ENCODE data around the gene HLA-DQB2. TPM values are rescaled to one million over a fixed set of nuclear protein-coding genes. Genes with fewer than 3 reads are reported as not detected.

Gene HLA-DQB2
- total RNA-seq, 6 experiments from 2014 or later = not detected

DNA sequence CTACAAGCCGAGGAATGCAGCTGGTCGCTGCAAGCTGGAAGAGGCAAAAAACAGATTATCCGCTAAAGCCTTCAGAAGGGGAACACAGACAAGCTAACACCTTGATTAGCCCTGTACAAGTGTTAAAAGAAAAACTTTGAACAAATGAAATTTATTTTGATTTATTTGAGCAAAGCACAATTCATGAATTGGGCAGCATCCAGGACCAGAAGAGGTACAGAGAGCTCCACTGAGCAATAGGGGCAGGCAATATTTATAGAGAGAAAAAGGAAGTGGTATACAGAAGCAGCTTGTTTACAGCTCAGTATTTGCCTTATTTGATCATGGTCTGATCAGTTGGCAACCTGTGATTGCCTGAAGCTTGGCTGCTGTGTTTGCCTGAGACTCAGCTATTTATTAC lies 35.8 kb upstream of the HLA-DQB2 start:
- H3K4me3 Mint-ChIP-seq = no peak overlapping the region
- peaks cover 6% of the 10 kb centered on the region for H3K9me3 Mint-ChIP-seq
- peaks cover 29% of the 10 kb centered on the region for H3K27me3 Mint-ChIP-seq (ENCODE audit: insufficient read depth)
- H3K36me3 Mint-ChIP-seq (ENCODE audit: low read depth) = no peaks in the 10 kb centered on the region; the same call in 1 of the 2 replicates
- TF ChIP-seq, protein P1, sequence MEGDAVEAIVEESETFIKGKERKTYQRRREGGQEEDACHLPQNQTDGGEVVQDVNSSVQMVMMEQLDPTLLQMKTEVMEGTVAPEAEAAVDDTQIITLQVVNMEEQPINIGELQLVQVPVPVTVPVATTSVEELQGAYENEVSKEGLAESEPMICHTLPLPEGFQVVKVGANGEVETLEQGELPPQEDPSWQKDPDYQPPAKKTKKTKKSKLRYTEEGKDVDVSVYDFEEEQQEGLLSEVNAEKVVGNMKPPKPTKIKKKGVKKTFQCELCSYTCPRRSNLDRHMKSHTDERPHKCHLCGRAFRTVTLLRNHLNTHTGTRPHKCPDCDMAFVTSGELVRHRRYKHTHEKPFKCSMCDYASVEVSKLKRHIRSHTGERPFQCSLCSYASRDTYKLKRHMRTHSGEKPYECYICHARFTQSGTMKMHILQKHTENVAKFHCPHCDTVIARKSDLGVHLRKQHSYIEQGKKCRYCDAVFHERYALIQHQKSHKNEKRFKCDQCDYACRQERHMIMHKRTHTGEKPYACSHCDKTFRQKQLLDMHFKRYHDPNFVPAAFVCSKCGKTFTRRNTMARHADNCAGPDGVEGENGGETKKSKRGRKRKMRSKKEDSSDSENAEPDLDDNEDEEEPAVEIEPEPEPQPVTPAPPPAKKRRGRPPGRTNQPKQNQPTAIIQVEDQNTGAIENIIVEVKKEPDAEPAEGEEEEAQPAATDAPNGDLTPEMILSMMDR (IDR thresholded peaks at IDR 0.05) = no peak
- no peak for DNase-seq
- H3K27ac Mint-ChIP-seq = no peak overlapping the region
- H3K4me1 Mint-ChIP-seq (ENCODE audit: low read depth) = peaks cover 14% of the 10 kb centered on the region

GRCh38 chr6:32796848-32797776 lies 33.8 kb upstream of the HLA-DQB2 start:
- DNase-seq = peak; percentile 24
- Mint-ChIP-seq H3K4me3 (peak overlapping the region; percentile 78), H3K9me3 (peaks cover 6% of the 10 kb centered on the region), H3K27ac (no peak overlapping the region), H3K4me1 (ENCODE audit: low read depth) (peaks cover 14% of the 10 kb centered on the region), H3K27me3 (ENCODE audit: insufficient read depth) (peaks cover 26% of the 10 kb centered on the region), H3K36me3 (ENCODE audit: low read depth) (no peaks in the 10 kb centered on the region; the same call in 1 of the 2 replicates)
- TF ChIP-seq, protein P1 (IDR thresholded peaks at IDR 0.05) = peak; percentile 95

DNA sequence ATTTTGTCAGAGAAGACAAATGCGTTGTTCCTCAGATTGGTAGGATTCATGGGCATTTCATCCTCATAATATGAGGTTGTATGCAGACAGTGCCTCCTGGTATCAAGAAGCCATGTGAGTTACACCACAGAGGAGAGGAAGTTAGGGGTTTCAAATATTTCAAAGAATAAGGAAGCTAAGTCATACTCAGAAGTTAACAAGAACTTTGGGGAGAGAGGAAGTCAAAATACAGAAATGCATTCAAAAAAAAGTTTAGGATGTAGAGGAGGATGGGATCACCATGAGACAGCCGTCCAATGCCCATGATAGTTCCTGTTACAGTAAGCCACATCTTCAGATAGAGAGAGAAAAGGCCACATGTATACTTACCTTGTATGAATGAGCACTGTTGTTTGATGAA lies 31.2 kb upstream of the HLA-DQB2 start:
- H3K36me3 Mint-ChIP-seq (ENCODE audit: low read depth) = no peaks in the 10 kb centered on the region; the same call in 1 of the 2 replicates
- no peak overlapping the region for H3K4me3 Mint-ChIP-seq
- TF ChIP-seq, protein P1 (IDR thresholded peaks at IDR 0.05) = no peak
- no peak overlapping the region for H3K27ac Mint-ChIP-seq
- H3K4me1 Mint-ChIP-seq (ENCODE audit: low read depth) = peaks cover 19% of the 10 kb centered on the region
- DNase-seq = no peak
- peaks cover 6% of the 10 kb centered on the region for H3K9me3 Mint-ChIP-seq
- peaks cover 37% of the 10 kb centered on the region for H3K27me3 Mint-ChIP-seq (ENCODE audit: insufficient read depth)

- Mint-ChIP-seq H3K27me3 (ENCODE audit: insufficient read depth) (peaks cover 35% of the 10 kb centered on the region), H3K4me1 (ENCODE audit: low read depth) (peaks cover 19% of the 10 kb centered on the region), H3K4me3 (no peak overlapping the region), H3K27ac (no peak overlapping the region), H3K36me3 (ENCODE audit: low read depth) (no peaks in the 10 kb centered on the region), H3K9me3 (no peaks in the 10 kb centered on the region)
- no peak for DNase-seq
- TF ChIP-seq, protein P1 (IDR thresholded peaks at IDR 0.05) = no peak
Measured at GRCh38 chr6:32792901-32793435, 29.6 kb upstream of the HLA-DQB2 start.

DNA sequence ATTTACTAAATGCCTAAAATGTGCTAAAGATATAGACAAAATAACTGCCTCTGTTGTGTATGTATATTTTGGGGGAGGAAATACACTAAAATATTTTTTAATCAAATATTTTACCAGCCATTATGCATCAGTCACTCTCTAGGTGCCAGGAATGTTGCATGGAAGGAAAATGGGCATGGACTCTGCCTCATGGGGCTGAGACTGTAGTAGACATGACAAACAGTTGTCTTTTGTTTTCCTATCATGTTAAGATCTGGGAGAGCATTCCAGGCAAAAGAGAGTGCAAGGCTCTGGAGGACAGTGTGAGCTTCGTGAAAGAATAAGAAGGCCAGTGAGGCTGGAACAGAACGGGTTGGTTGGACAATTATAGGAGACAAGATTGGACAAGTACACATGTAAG lies 27.0 kb upstream of the HLA-DQB2 start:
- Mint-ChIP-seq H3K27me3 (ENCODE audit: insufficient read depth) (peaks cover 37% of the 10 kb centered on the region), H3K4me3 (no peak overlapping the region), H3K36me3 (ENCODE audit: low read depth) (no peaks in the 10 kb centered on the region), H3K9me3 (no peaks in the 10 kb centered on the region), H3K4me1 (ENCODE audit: low read depth) (peaks cover 5% of the 10 kb centered on the region; the same call in 1 of the 2 replicates), H3K27ac (no peak overlapping the region)
- DNase-seq = no peak
- TF ChIP-seq, protein P1 (IDR thresholded peaks at IDR 0.05) = no peak

All from HFFc6 (cell line).